HCT116 (cell line): ENCODE measurements around the gene KCNQ4. TPM values are rescaled to one million over a fixed set of nuclear protein-coding genes. Genes with fewer than 3 reads are reported as not detected.

ENCODE experiments used
- ATAC-seq: fragments of 200-7000 bp; cut with Tn5 transposase; 2 replicates; pipeline ENCODE4 v1.9.1; 2020; ENCODE audit warnings: mild to moderate bottlenecking, moderate library complexity
- BruUV-seq: library from RNA; stranded (reverse); fragments of 400-500 nt; replicated peaks from 2 replicates; lab custom pipeline; 2021; lab: Mats Ljungman, UMichigan
- CTCF ChIA-PET: fragments of 300-600 bp; sonication (Branson Sonifier 250); formaldehyde crosslinking; loops from one replicate; lab custom pipeline; 2021; ENCODE audit warnings: antibody characterized with exemption; lab: Charles Lee
- POLR2A ChIA-PET: fragments of 300-600, 350-600 bp; sonication (Branson Sonifier 250); formaldehyde crosslinking; loops from one replicate; lab custom pipeline; 2021; ENCODE audit warnings: antibody characterized with exemption; lab: Charles Lee
- RAD21 ChIA-PET, 2 experiments: fragments of 300-600 bp; sonication (Branson Sonifier 250); formaldehyde crosslinking; loops; one replicate each; lab custom pipeline; 2023; ENCODE audit warnings: low total read pairs in 2 of 2; ENCODE audit not compliant: uncharacterized antibody in 2 of 2, unreplicated experiment in 2 of 2, low non-redundant PET in 1 of 2; lab: Charles Lee
- DNase-seq: peaks from one replicate; pipeline ENCODE4 v3.0.0-alpha.2; 2010; ENCODE audit warnings: low read depth, low spot score
- H2AFZ ChIP-seq: fragments of 200-600 bp; shearing (Covaris generic), sonication (generic); 2 replicates; pipeline ENCODE4 v1.6.1; 2017; ENCODE audit warnings: low read depth, mixed run types, mixed read lengths, antibody characterized with exemption, low read length; ENCODE audit not compliant: poor library complexity, severe bottlenecking
- H3K27ac ChIP-seq: 2 replicates; pipeline ENCODE4 v1.5.1; 2012; ENCODE audit warnings: low read depth, low read length
- H3K27me3 ChIP-seq: fragments of 200-600 bp; sonication (generic); 2 replicates; pipeline ENCODE4 v1.6.1; 2016; ENCODE audit warnings: mixed run types, low read length, mixed read lengths; ENCODE audit not compliant: insufficient read depth
- H3K36me3 ChIP-seq, 2 experiments: fragments of 200-500 bp in 1 of 2; fragments of 200-600 bp in 1 of 2; sonication (Bioruptor generic) in 1 of 2; sonication (generic) in 1 of 2; 2 replicates each; pipeline versions ENCODE4 v1.5.1 to v1.6.1; 2014 to 2016; ENCODE audit warnings: low read length in 2 of 2, inconsistent platforms in 1 of 2, mixed read lengths in 1 of 2, mixed run types in 1 of 2; ENCODE audit not compliant: insufficient read depth in 2 of 2, control insufficient read depth in 1 of 2
- H3K4me1 ChIP-seq, 2 experiments: fragments of 200-600 bp in 1 of 2; sonication (generic) in 1 of 2; 2 replicates each; pipeline versions ENCODE4 v1.5.1 to v1.6.1; 2012 to 2017; ENCODE audit warnings: low read length in 2 of 2, inconsistent platforms in 1 of 2, mild to moderate bottlenecking in 1 of 2, mixed read lengths in 1 of 2, mixed run types in 1 of 2, moderate library complexity in 1 of 2; ENCODE audit not compliant: insufficient read depth in 2 of 2, control insufficient read depth in 1 of 2
- H3K4me2 ChIP-seq: fragments of 200-600 bp; sonication (generic); 2 replicates; pipeline ENCODE4 v1.6.1; 2017; ENCODE audit warnings: mixed run types, low read length, mixed read lengths
- H3K4me3 ChIP-seq, 2 experiments: fragments of 200-600 bp in 1 of 2; sonication (generic) in 1 of 2; replicated peaks in 1 of 2; 2 replicates each; pipeline ENCODE4 v1.5.1; 2011 to 2016; ENCODE audit warnings: low read length in 2 of 2, control low read depth in 1 of 2, low read depth in 1 of 2, mild to moderate bottlenecking in 1 of 2, mixed read lengths in 1 of 2, mixed run types in 1 of 2
- H3K79me2 ChIP-seq: fragments of 200-600 bp; sonication (generic); 2 replicates; pipeline ENCODE4 v1.6.1; 2017; ENCODE audit warnings: mild to moderate bottlenecking, mixed run types, low read length, moderate library complexity, mixed read lengths; ENCODE audit not compliant: insufficient read depth
- H3K9ac ChIP-seq: fragments of 200-600 bp; sonication (generic); 2 replicates; pipeline ENCODE4 v1.6.1; 2016; ENCODE audit warnings: low read length, mixed read lengths
- H3K9me2 ChIP-seq: fragments of 200-600 bp; sonication (generic), shearing (Covaris generic); 2 replicates; pipeline ENCODE4 v1.6.1; 2017; ENCODE audit warnings: mixed run types, mild to moderate bottlenecking, moderate library complexity; ENCODE audit not compliant: insufficient read depth
- H3K9me3 ChIP-seq, 2 experiments: fragments of 200-500 bp in 1 of 2; fragments of 200-600 bp in 1 of 2; sonication (Bioruptor generic) in 1 of 2; sonication (generic) in 1 of 2; 2 replicates each; pipeline ENCODE4 v1.6.1; 2014 to 2017; ENCODE audit warnings: low read length in 2 of 2, mixed read lengths in 2 of 2, inconsistent platforms in 1 of 2, low read depth in 1 of 2, mild to moderate bottlenecking in 1 of 2, mixed run types in 1 of 2, moderate library complexity in 1 of 2; ENCODE audit not compliant: control insufficient read depth in 1 of 2, insufficient read depth in 1 of 2
- H4K20me1 ChIP-seq: fragments of 200-600 bp; sonication (generic), shearing (Covaris generic); 2 replicates; pipeline ENCODE4 v1.6.1; 2017; ENCODE audit warnings: mixed run types, mild to moderate bottlenecking, moderate library complexity; ENCODE audit not compliant: insufficient read depth
- CBX3 ChIP-seq: IDR thresholded peaks from 2 replicates; pipeline ENCODE4 v1.6.1; 2012; ENCODE audit warnings: low read depth
- CEBPB ChIP-seq: IDR thresholded peaks from 2 replicates; pipeline ENCODE4 v1.6.1; 2012; ENCODE audit warnings: low read depth
- EGR1 ChIP-seq: IDR thresholded peaks from 2 replicates; pipeline ENCODE4 v1.6.1; 2012; ENCODE audit warnings: low read depth
- POLR2A ChIP-seq: IDR thresholded peaks from 2 replicates; pipeline ENCODE4 v1.7.0; 2011; ENCODE audit warnings: borderline replicate concordance; ENCODE audit not compliant: insufficient read depth, insufficient read length; ENCODE audit errors: extremely low read depth
- POLR2AphosphoS5 ChIP-seq: IDR thresholded peaks from 2 replicates; pipeline ENCODE4 v1.6.1; 2011; ENCODE audit warnings: mild to moderate bottlenecking, low read depth, low read length, moderate library complexity
- RAD21 ChIP-seq: IDR thresholded peaks from 2 replicates; pipeline ENCODE4 v1.6.1; 2012; ENCODE audit warnings: low read depth, mild to moderate bottlenecking
- REST ChIP-seq: IDR thresholded peaks from 2 replicates; pipeline ENCODE4 v1.6.1; 2012; ENCODE audit warnings: low read depth
- SP1 ChIP-seq: IDR thresholded peaks from 2 replicates; pipeline ENCODE4 v1.6.1; 2012; ENCODE audit warnings: low read depth
- TCF7L2 ChIP-seq: IDR thresholded peaks from 2 replicates; pipeline ENCODE4 v1.7.0; 2011; ENCODE audit warnings: borderline replicate concordance, inconsistent platforms; ENCODE audit not compliant: insufficient read depth, insufficient read length; ENCODE audit errors: extremely low read depth
- YY1 ChIP-seq: IDR thresholded peaks from 2 replicates; pipeline ENCODE4 v1.6.1; 2011; ENCODE audit warnings: low read length, low read depth, moderate library complexity, mild to moderate bottlenecking; ENCODE audit not compliant: insufficient replicate concordance; ENCODE audit errors: extremely low read depth
- ZBTB33 ChIP-seq: IDR thresholded peaks from 2 replicates; pipeline ENCODE4 v1.6.1; 2011; ENCODE audit warnings: mild to moderate bottlenecking, low read length, moderate library complexity; ENCODE audit not compliant: insufficient replicate concordance; ENCODE audit errors: extremely low read depth
- ZNF274 ChIP-seq: fragments of 200-500 bp; sonication (Bioruptor generic); IDR thresholded peaks from 2 replicates; pipeline ENCODE4 v1.6.1; 2014; ENCODE audit warnings: mild to moderate bottlenecking, low read depth, low read length, inconsistent platforms
- intact Hi-C: fragments of 100-400 bp; cut with micrococcal nuclease; formaldehyde crosslinking; loops from 2 replicates; pipeline ENCODE4 v1.10.0; 2022
- total RNA-seq: library from RNA; stranded (reverse); gene quantifications from one replicate; pipeline ENCODE4 v1.2.1, GENCODE V29; 2021; ENCODE audit not compliant: unreplicated experiment

Gene KCNQ4
- total RNA-seq, 1 experiment from 2014 or later = 4.1 TPM

- no peak for TF ChIP-seq REST
Observed at GRCh38 chr1:40762144-40762923, 21.3 kb upstream of the KCNQ4 start (continued).

GRCh38 chr1:40763742-40764532 lies 19.6 kb upstream of the KCNQ4 start:
- H3K79me2 ChIP-seq = no peaks in the 10 kb centered on the region
- H2AFZ ChIP-seq = no peak overlapping the region
- no peaks in the 10 kb centered on the region for H3K27me3 ChIP-seq
- peaks cover 19 to 26% of the 10 kb centered on the region in 2 experiments; a peak in 3 of 4 replicates for H3K36me3 ChIP-seq
- DNase-seq (no peak), ATAC-seq (no peak)
- BruUV-seq = TSS peak; percentile 7
- no peaks in the 10 kb centered on the region for H3K9me3 ChIP-seq
- intact Hi-C loops = no loop called here
- no peaks in the 10 kb centered on the region for H4K20me1 ChIP-seq
- no peak overlapping the region for H3K4me2 ChIP-seq
- H3K9me2 ChIP-seq = no peaks in the 10 kb centered on the region
- H3K27ac ChIP-seq = no peak overlapping the region
- H3K4me1 ChIP-seq = no peaks in the 10 kb centered on the region
- RAD21 ChIA-PET = no interaction called here
- CTCF ChIA-PET = interaction anchor here (3.8 kb wide), 1 partner anchor 10 kb away, joined by 21 read pairs; no protein-coding TSS in a partner anchor
- no peak overlapping the region for H3K4me3 ChIP-seq
- POLR2A ChIA-PET = no interaction called here
- no peak overlapping the region for H3K9ac ChIP-seq
- TF ChIP-seq POLR2A = no peak
- TF ChIP-seq CBX3 = no peak
- TF ChIP-seq RAD21 = no peak
- TF ChIP-seq EGR1 = no peak
- no peak for TF ChIP-seq SP1
- TF ChIP-seq POLR2AphosphoS5 = no peak
- TF ChIP-seq ZNF274 = no peak
- no peak for TF ChIP-seq ZBTB33
- no peak for TF ChIP-seq TCF7L2
- TF ChIP-seq REST = no peak
- TF ChIP-seq YY1 = no peak
- TF ChIP-seq CEBPB = no peak
